GM10266 (cell line): ENCODE data around the gene FETUB.

Source experiments
- DNase-seq: peaks from one replicate; pipeline ENCODE4 v3.0.0; 2012; ENCODE audit errors: extremely low spot score
- CTCF ChIP-seq: IDR thresholded peaks from 2 replicates; pipeline ENCODE4 v1.5.1; 2012; ENCODE audit warnings: mild to moderate bottlenecking, low read depth; ENCODE audit not compliant: control insufficient read depth, insufficient read depth; ENCODE audit errors: missing control alignments

FETUB gene

GRCh38 chr3:186598108-186598784 lies 42.0 kb upstream of the FETUB start:
- no peak for TF ChIP-seq CTCF
- no peak for DNase-seq

GRCh38 chr3:186598794-186599141 lies 41.4 kb upstream of the FETUB start:
- TF ChIP-seq CTCF, result no peak
- no peak for DNase-seq

- no peak for DNase-seq
- TF ChIP-seq CTCF, result no peak
Observed at GRCh38 chr3:186599142-186599784, 40.9 kb upstream of the FETUB start.

DNA sequence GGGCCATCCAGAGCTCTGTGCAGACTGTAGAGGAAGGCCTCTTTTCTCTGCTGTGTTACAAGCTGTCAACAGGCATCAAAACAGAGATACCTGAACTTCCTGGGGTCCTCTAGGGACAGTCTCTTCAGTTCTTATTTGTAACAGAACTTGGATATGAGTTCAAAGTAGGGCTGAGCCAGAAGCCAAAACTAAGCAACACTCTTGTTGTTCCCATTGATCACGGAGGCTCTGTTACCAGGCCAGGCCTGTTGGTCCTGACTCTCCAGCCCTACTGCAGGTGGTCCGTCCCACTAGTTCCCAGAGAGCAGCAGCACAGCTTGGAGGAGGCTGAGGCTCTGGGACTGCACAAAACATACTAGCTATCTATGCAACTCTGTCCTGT lies 40.4 kb upstream of the FETUB start:
- DNase-seq, result no peak
- TF ChIP-seq CTCF, result no peak

GRCh38 chr3:186600896-186601295 lies 39.3 kb upstream of the FETUB start:
- DNase-seq, result no peak
- TF ChIP-seq CTCF, result no peak

GRCh38 chr3:186603159-186603558 lies 37.0 kb upstream of the FETUB start:
- TF ChIP-seq CTCF, result no peak
- no peak for DNase-seq

- TF ChIP-seq CTCF, result no peak
- no peak for DNase-seq
Observed at GRCh38 chr3:186605078-186605477, 35.1 kb upstream of the FETUB start.
